ENCODE data around the gene HOXA9.
A peak's percentile ranks its signal among the peaks of the same experiment; 100 is the strongest.

Gene HOXA9

GRCh38 chr7:27113991-27114769 is 51.2 kb downstream of the HOXA9 start (continued):
- TF ChIP-seq ZNF112 (tag by site-specific recombination; IDR thresholded peaks at IDR 0.05) (no peak), ZNF398 (tag by site-specific recombination; IDR thresholded peaks at IDR 0.05) (peak; percentile 97), ZNF558 (tag by site-specific recombination; IDR thresholded peaks at IDR 0.05) (no peak), ZNF670 (tag by site-specific recombination; IDR thresholded peaks at IDR 0.05; ENCODE audit: low read depth) (no peak), ZNF521 (tag by site-specific recombination; IDR thresholded peaks at IDR 0.05) (no peak), ZNF133 (tag by site-specific recombination; IDR thresholded peaks at IDR 0.05) (no peak), ZNF266 (tag by site-specific recombination; IDR thresholded peaks at IDR 0.05; ENCODE audit: low read depth) (no peak), PRDM1 (tag by site-specific recombination; IDR thresholded peaks at IDR 0.05) (peak; percentile 54; the same call in 1 of the 2 replicates), ZFP41 (tag by site-specific recombination; IDR thresholded peaks at IDR 0.05; ENCODE audit: borderline replicate concordance) (no peak), PRDM4 (tag by site-specific recombination; IDR thresholded peaks at IDR 0.05) (peak; percentile 97), ZNF214 (tag by site-specific recombination; IDR thresholded peaks at IDR 0.05; ENCODE audit: borderline replicate concordance) (no peak), ZNF140 (tag by site-specific recombination; IDR thresholded peaks at IDR 0.05) (no peak), ZNF184 (tag by site-specific recombination; IDR thresholded peaks at IDR 0.05) (no peak), ZNF600 (tag by site-specific recombination; IDR thresholded peaks at IDR 0.05) (peak; percentile 29; the same call in 1 of the 2 replicates), PATZ1 (tag by site-specific recombination; IDR thresholded peaks at IDR 0.05) (peak; percentile 75), ATF2 (tag by site-specific recombination; IDR thresholded peaks at IDR 0.05; ENCODE audit: low read depth) (no peak), ZNF10 (tag by site-specific recombination; IDR thresholded peaks at IDR 0.05) (no peak), IKZF3 (tag by site-specific recombination; IDR thresholded peaks at IDR 0.05) (peak; percentile 94), ZNF341 (tag by site-specific recombination; IDR thresholded peaks at IDR 0.05; ENCODE audit: low read depth) (0 out of 2 replicates have a peak, but pooled peaks have one; percentile 9), ZEB2 (tag by site-specific recombination; IDR thresholded peaks at IDR 0.05) (0 out of 2 replicates have a peak, but pooled peaks have one; percentile 16), ZNF488 (tag by site-specific recombination; IDR thresholded peaks at IDR 0.05) (no peak), ZNF391 (tag by site-specific recombination; IDR thresholded peaks at IDR 0.05; ENCODE audit: borderline replicate concordance, low read depth) (no peak), ZNF335 (tag by site-specific recombination; conservative IDR thresholded peaks at IDR 0.05) (peak; percentile 38), ZNF629 (tag by site-specific recombination; IDR thresholded peaks at IDR 0.05) (peak; percentile 8; the same call in 1 of the 2 replicates), ZBTB8A (tag by site-specific recombination; IDR thresholded peaks at IDR 0.05) (peak; percentile 68)
